H1 (cell line): Measurements from ENCODE around the gene MAP4K4. TPM values are rescaled to one million over a fixed set of nuclear protein-coding genes. Genes with fewer than 3 reads are reported as not detected.

Experiments used
- CTCF ChIA-PET: fragments of 300-600 bp; sonication (Branson Sonifier 250); formaldehyde crosslinking; loops from one replicate; lab custom pipeline; 2021; ENCODE audit not compliant: partially characterized antibody; lab: Charles Lee
- POLR2A ChIA-PET: fragments of 300-600 bp; sonication (Branson Sonifier 250); formaldehyde crosslinking; loops from one replicate; lab custom pipeline; 2021; ENCODE audit warnings: inconsistent platforms; ENCODE audit not compliant: partially characterized antibody; lab: Charles Lee
- DNase-seq, 2 experiments: peaks; one replicate each; pipeline versions ENCODE4 v3.0.0 to v3.0.0-alpha.2; 2010 to 2022; ENCODE audit warnings: low spot score in 2 of 2, low read depth in 1 of 2, mixed read lengths in 1 of 2
- FAIRE-seq: peaks from 2 replicates; lab custom pipeline; 2011; peaks lifted over from hg19 to GRCh38; lab: Jason Lieb, UNC
- H2AFZ ChIP-seq: 2 replicates; pipeline ENCODE4 v1.8.1; 2012; ENCODE audit warnings: low read length, inconsistent platforms
- H2AK5ac ChIP-seq: 2 replicates; pipeline ENCODE4 v1.6.1; 2013; ENCODE audit warnings: low read depth, low read length
- H2BK120ac ChIP-seq: replicated peaks from 2 replicates; pipeline ENCODE3; 2013; ENCODE audit warnings: low read depth, low read length, inconsistent platforms
- H2BK12ac ChIP-seq: 2 replicates; pipeline ENCODE4 v1.6.1; 2013; ENCODE audit warnings: low read depth, low read length
- H2BK15ac ChIP-seq: 2 replicates; pipeline ENCODE4 v1.6.1; 2013; ENCODE audit warnings: low read length
- H2BK20ac ChIP-seq: 2 replicates; pipeline ENCODE4 v1.6.1; 2013; ENCODE audit warnings: low read length
- H2BK5ac ChIP-seq: 2 replicates; pipeline ENCODE4 v1.6.1; 2013; ENCODE audit warnings: low read depth, low read length
- H3K14ac ChIP-seq: 2 replicates; pipeline ENCODE4 v1.6.1; 2013; ENCODE audit warnings: inconsistent platforms; ENCODE audit not compliant: insufficient read length
- H3K18ac ChIP-seq: 2 replicates; pipeline ENCODE4 v1.6.1; 2013; ENCODE audit warnings: low read length; ENCODE audit errors: extremely low read depth
- H3K23ac ChIP-seq: 2 replicates; pipeline ENCODE4 v1.6.1; 2013; ENCODE audit warnings: inconsistent platforms; ENCODE audit not compliant: insufficient read length
- H3K23me2 ChIP-seq: 2 replicates; pipeline ENCODE4 v1.6.1; 2013; ENCODE audit warnings: low read depth, low read length
- H3K27ac ChIP-seq: 2 replicates; pipeline ENCODE4 v1.6.1; 2011; ENCODE audit warnings: low read depth, low read length, inconsistent platforms
- H3K27me3 ChIP-seq, 4 experiments: replicated peaks in 1 of 4; 1 replicate in 1 of 4; 2 replicates in 3 of 4; pipeline versions ENCODE4 v1.6.1 to v1.8.1; 2011 to 2013; ENCODE audit warnings: low read length in 3 of 4, mild to moderate bottlenecking in 3 of 4, inconsistent platforms in 2 of 4, mixed read lengths in 2 of 4, moderate library complexity in 1 of 4; ENCODE audit not compliant: control insufficient read depth in 3 of 4, insufficient read depth in 3 of 4; ENCODE audit errors: extremely low read depth in 1 of 4
- H3K36me3 ChIP-seq, 4 experiments: 2 replicates each; pipeline versions ENCODE4 v1.6.1 to v1.8.1; 2011 to 2013; ENCODE audit warnings: mild to moderate bottlenecking in 4 of 4, low read length in 3 of 4, moderate library complexity in 2 of 4, control low read depth in 1 of 4, inconsistent platforms in 1 of 4; ENCODE audit not compliant: insufficient read depth in 4 of 4, control insufficient read depth in 2 of 4
- H3K4ac ChIP-seq: replicated peaks from 2 replicates; pipeline ENCODE3; 2013; ENCODE audit warnings: low read length, low read depth, mixed read lengths, inconsistent platforms; ENCODE audit not compliant: insufficient read length
- H3K4me1 ChIP-seq, 4 experiments: replicated peaks in 1 of 4; 1 replicate in 1 of 4; 2 replicates in 3 of 4; pipeline versions ENCODE4 v1.6.1 to v1.8.1; 2011 to 2013; ENCODE audit warnings: low read length in 3 of 4, inconsistent platforms in 2 of 4, mixed read lengths in 1 of 4; ENCODE audit not compliant: insufficient read depth in 4 of 4, control insufficient read depth in 3 of 4
- H3K4me2 ChIP-seq, 2 experiments: 2 replicates each; pipeline versions ENCODE4 v1.6.1 to v1.8.1; 2011 to 2013; ENCODE audit warnings: low read depth in 2 of 2, low read length in 2 of 2, control low read depth in 1 of 2, inconsistent platforms in 1 of 2, mild to moderate bottlenecking in 1 of 2; ENCODE audit not compliant: insufficient read depth in 1 of 2
- H3K4me3 ChIP-seq, 4 experiments: fragments of 200-600, 300-600 bp in 1 of 4; sonication (generic), shearing (Covaris generic), sonication (Bioruptor Twin) in 1 of 4; 2 replicates each; pipeline versions ENCODE4 v1.5.1 to v1.8.1; 2011 to 2016; ENCODE audit warnings: low read length in 4 of 4, low read depth in 3 of 4, control low read depth in 2 of 4, inconsistent platforms in 2 of 4, mild to moderate bottlenecking in 2 of 4, mixed read lengths in 1 of 4, moderate library complexity in 1 of 4; ENCODE audit not compliant: insufficient read depth in 2 of 4; ENCODE audit errors: extremely low read depth in 1 of 4
- H3K56ac ChIP-seq: replicated peaks from 2 replicates; pipeline ENCODE3; 2013; ENCODE audit warnings: low read depth, mild to moderate bottlenecking, mixed read lengths, low read length, inconsistent platforms; ENCODE audit not compliant: insufficient read length
- H3K79me1 ChIP-seq: 2 replicates; pipeline ENCODE4 v1.6.1; 2013; ENCODE audit warnings: low read depth, low read length, control low read depth
- H3K79me2 ChIP-seq, 2 experiments: 2 replicates each; pipeline versions ENCODE4 v1.6.1 to v1.8.1; 2012 to 2013; ENCODE audit warnings: low read length in 2 of 2, mild to moderate bottlenecking in 2 of 2, inconsistent platforms in 1 of 2; ENCODE audit not compliant: insufficient read depth in 2 of 2, control insufficient read depth in 1 of 2
- H3K9ac ChIP-seq, 4 experiments: replicated peaks in 1 of 4; 1 replicate in 1 of 4; 2 replicates in 3 of 4; pipeline versions ENCODE4 v1.6.1 to v1.8.1; 2011 to 2013; ENCODE audit warnings: low read depth in 3 of 4, low read length in 3 of 4, control low read depth in 2 of 4, mild to moderate bottlenecking in 2 of 4, moderate library complexity in 2 of 4, inconsistent platforms in 1 of 4; ENCODE audit errors: extremely low read depth in 1 of 4
- H3K9me3 ChIP-seq, 2 experiments: 2 replicates each; pipeline versions ENCODE4 v1.6.1 to v1.8.1; 2012 to 2013; ENCODE audit warnings: mild to moderate bottlenecking in 2 of 2, moderate library complexity in 2 of 2, control low read depth in 1 of 2, inconsistent platforms in 1 of 2, low read depth in 1 of 2, low read length in 1 of 2, mixed read lengths in 1 of 2; ENCODE audit not compliant: insufficient read depth in 2 of 2
- H4K20me1 ChIP-seq, 2 experiments: replicated peaks in 1 of 2; 2 replicates each; pipeline versions ENCODE3 to v1.8.1; 2011 to 2013; ENCODE audit warnings: inconsistent platforms in 2 of 2, low read length in 2 of 2, mild to moderate bottlenecking in 1 of 2; ENCODE audit not compliant: insufficient read depth in 2 of 2, control insufficient read depth in 1 of 2
- H4K5ac ChIP-seq: 2 replicates; pipeline ENCODE4 v1.6.1; 2013; ENCODE audit warnings: low read length, low read depth, mixed read lengths, inconsistent platforms; ENCODE audit not compliant: insufficient read length
- H4K8ac ChIP-seq: 2 replicates; pipeline ENCODE4 v1.8.0; 2013; ENCODE audit warnings: mild to moderate bottlenecking, moderate library complexity, low read length, inconsistent platforms; ENCODE audit not compliant: insufficient read depth; ENCODE audit errors: extremely low read depth
- H4K91ac ChIP-seq: replicated peaks from 2 replicates; pipeline ENCODE3; 2013; ENCODE audit warnings: low read length, mixed read lengths, inconsistent platforms; ENCODE audit not compliant: insufficient read length
- EGR1 ChIP-seq: IDR thresholded peaks from 2 replicates; pipeline ENCODE4 v1.6.1; 2011; ENCODE audit warnings: low read depth, low read length, borderline replicate concordance
- KDM1A ChIP-seq: fragments of 200-600, 300-600 bp; sonication (generic); IDR thresholded peaks from 2 replicates; pipeline ENCODE4 v1.7.1; 2016; ENCODE audit warnings: mild to moderate bottlenecking, low read length, borderline replicate concordance
- RFX5 ChIP-seq: IDR thresholded peaks from 2 replicates; pipeline ENCODE4 v1.6.1; 2011; ENCODE audit warnings: low read depth, low read length, improper control_type of control experiment, borderline replicate concordance
- SIX5 ChIP-seq: IDR thresholded peaks from 2 replicates; pipeline ENCODE4 v1.6.1; 2011; ENCODE audit warnings: mild to moderate bottlenecking, low read depth, low read length
- SP1 ChIP-seq: IDR thresholded peaks from 2 replicates; pipeline ENCODE4 v1.6.1; 2011; ENCODE audit warnings: low read depth, low read length
- SUZ12 ChIP-seq: fragments of 200-600 bp; sonication (generic); IDR thresholded peaks from 2 replicates; pipeline ENCODE4 v1.6.1; 2012; ENCODE audit warnings: mild to moderate bottlenecking, inconsistent platforms, low read length, moderate library complexity, mixed read lengths
- TBP ChIP-seq: IDR thresholded peaks from 2 replicates; pipeline ENCODE4 v1.6.1; 2011; ENCODE audit warnings: low read depth, low read length, improper control_type of control experiment
- WGBS, 2 experiments: shearing (Covaris generic) in 1 of 2; methylation state at CpG; one replicate each; pipeline versions ENCODE4 v1.1.6 to v1.1.7; 2013 to 2015; ENCODE audit warnings: low lambda C conversion rate in 2 of 2, mixed read lengths in 2 of 2, inconsistent platforms in 1 of 2, low coverage in 1 of 2, missing lambda C conversion rate in 1 of 2; ENCODE audit not compliant: insufficient replicate concordance in 2 of 2, insufficient coverage in 1 of 2, insufficient read length in 1 of 2; ENCODE audit errors: extremely low coverage in 1 of 2, missing lambda C conversion rate in 1 of 2; 5-methylcytosine and 5-hydroxymethylcytosine counted together
- polyA plus RNA-seq, 7 experiments: library from polyadenylated mRNA; depleted of rRNA in 3 of 7; stranded (reverse) in 5 of 7; unstranded in 2 of 7; fragments of >200 nt in 5 of 7; fragments of 200-250 nt in 2 of 7; gene quantifications; 1 replicate in 5 of 7; 2 replicates in 1 of 7; 4 replicates in 1 of 7; pipeline versions ENCODE4 v1.2.1 to v1.2.3, GENCODE V29; 2011 to 2013; ENCODE audit warnings: missing spikeins in 2 of 7, mixed read lengths in 2 of 7
- total RNA-seq: library from RNA; stranded (reverse); fragmentation: NEBNext Ultra II Directional; extraction: Animal tissue kit (Norgen Biotek cat#: 25700); gene quantifications from 2 replicates; pipeline ENCODE4 v1.2.1, GENCODE V29; 2021
- TF ChIP-seq, protein P1 (sequence below): IDR thresholded peaks from 2 replicates; pipeline ENCODE4 v1.6.1; 2011; ENCODE audit warnings: low read length, improper control_type of control experiment
- TF ChIP-seq, protein P2 (sequence below): IDR thresholded peaks from 2 replicates; pipeline ENCODE4 v1.6.1; 2011; ENCODE audit warnings: low read depth, mild to moderate bottlenecking, low read length; ENCODE audit not compliant: insufficient read depth

The MAP4K4 gene
- total and polyA plus RNA-seq, 2 of the 8 experiments (the other 6 are each of a cell fraction or from before 2014, with no cell fraction given) = 53.2 to 138 TPM

DNA sequence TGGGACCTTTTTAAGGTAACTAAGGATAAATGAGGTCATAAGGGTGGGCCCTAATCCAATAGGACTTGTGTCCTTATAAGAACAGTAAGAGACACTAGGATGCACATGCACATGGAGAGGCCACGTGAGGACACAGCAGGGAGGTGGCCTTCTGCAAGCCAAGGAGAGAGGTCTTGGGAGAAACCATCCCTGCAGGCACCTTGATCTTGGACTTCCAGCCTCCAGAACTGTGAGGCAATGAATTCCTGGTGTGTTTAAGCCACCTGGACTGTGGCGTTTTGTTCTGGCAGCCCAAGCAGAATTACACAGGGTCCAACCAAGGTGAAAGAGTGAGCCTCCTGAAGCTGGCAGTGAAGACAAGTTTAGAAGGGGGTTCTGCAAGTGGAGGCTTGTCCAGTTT, 204.7 kb downstream of the MAP4K4 start:
- Histone ChIP-seq H4K91ac (no peak overlapping the region), H2AK5ac (no peak overlapping the region), H3K9ac (no peak overlapping the region), H4K8ac (no peak overlapping the region), H3K27ac (no peak overlapping the region), H4K5ac (no peak overlapping the region), H2BK120ac (no peak overlapping the region), H3K23ac (no peak overlapping the region), H3K23me2 (no peaks in the 10 kb centered on the region), H3K36me3 (no peaks in the 10 kb centered on the region; a peak in 1 of 8 replicates), H2BK15ac (no peak overlapping the region), H3K4me1 (peaks cover 0 to 3% (median 0%) of the 10 kb centered on the region in 4 experiments; a peak in 1 of 7 replicates), H3K79me2 (no peaks in the 10 kb centered on the region), H3K9me3 (peaks cover 17 to 20% of the 10 kb centered on the region in 2 experiments), H2BK5ac (no peak overlapping the region), H4K20me1 (no peaks in the 10 kb centered on the region), H3K79me1 (no peaks in the 10 kb centered on the region), H3K4me2 (no peak overlapping the region), H2BK20ac (no peak overlapping the region), H3K4me3 (no peak overlapping the region), H3K14ac (no peak overlapping the region), H3K56ac (no peak overlapping the region), H2AFZ (no peak overlapping the region), H2BK12ac (no peak overlapping the region), H3K4ac (no peak overlapping the region), H3K27me3 (no peaks in the 10 kb centered on the region), H3K18ac (no peak overlapping the region)
- DNase-seq (no peak), FAIRE-seq (no peak)
- ChIA-PET POLR2A (interaction anchor here (1.4 kb wide), 1 partner anchor 7 kb away, joined by 3 read pairs; no protein-coding TSS in a partner anchor), CTCF (interaction anchor here (1.7 kb wide), 1 partner anchor 19 kb away, joined by 6 read pairs; no protein-coding TSS in a partner anchor)
- TF ChIP-seq TBP = no peak
- no peak for TF ChIP-seq RFX5
- TF ChIP-seq, protein P1, sequence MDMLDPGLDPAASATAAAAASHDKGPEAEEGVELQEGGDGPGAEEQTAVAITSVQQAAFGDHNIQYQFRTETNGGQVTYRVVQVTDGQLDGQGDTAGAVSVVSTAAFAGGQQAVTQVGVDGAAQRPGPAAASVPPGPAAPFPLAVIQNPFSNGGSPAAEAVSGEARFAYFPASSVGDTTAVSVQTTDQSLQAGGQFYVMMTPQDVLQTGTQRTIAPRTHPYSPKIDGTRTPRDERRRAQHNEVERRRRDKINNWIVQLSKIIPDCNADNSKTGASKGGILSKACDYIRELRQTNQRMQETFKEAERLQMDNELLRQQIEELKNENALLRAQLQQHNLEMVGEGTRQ = no peak
- TF ChIP-seq EGR1 = no peak
- TF ChIP-seq, protein P2, sequence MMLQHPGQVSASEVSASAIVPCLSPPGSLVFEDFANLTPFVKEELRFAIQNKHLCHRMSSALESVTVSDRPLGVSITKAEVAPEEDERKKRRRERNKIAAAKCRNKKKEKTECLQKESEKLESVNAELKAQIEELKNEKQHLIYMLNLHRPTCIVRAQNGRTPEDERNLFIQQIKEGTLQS = no peak
- TF ChIP-seq SIX5 = no peak
- no peak for TF ChIP-seq SUZ12
- TF ChIP-seq SP1 = no peak
- no peak for TF ChIP-seq KDM1A
- WGBS, 2 experiments = 80% methylated on average over 2 of the region's 2 CpGs; no CpG with 5 or more reads in 1 of the 2 experiments
